Adrenal gland (tissue), 12 donors: ENCODE results near the gene PDIA4. TPM values are rescaled to one million over a fixed set of nuclear protein-coding genes. Genes with fewer than 3 reads are reported as not detected.

Experiments used
- DNase-seq, 7 donors: peaks; one replicate each; pipeline ENCODE4 v3.0.0-alpha.2; 2019 to 2020
- H3K27ac ChIP-seq, 5 donors: fragments of 200-600 bp; sonication (generic) in 4 of 5; 1 replicate in 3 of 5; 2 replicates in 2 of 5; pipeline versions ENCODE4 v1.5.1 to v1.8.0; 2016 to 2020; ENCODE audit warnings: mild to moderate bottlenecking in 1 of 5
- H3K27me3 ChIP-seq: fragments of 200-600 bp; 2 replicates; pipeline ENCODE4 v1.8.0; 2021
- H3K36me3 ChIP-seq, 2 donors: fragments of 200-600 bp; replicated peaks in 1 of 2; 1 replicate in 1 of 2; 2 replicates in 1 of 2; pipeline versions ENCODE4 v1.5.1 to v1.8.0; 2018 to 2022
- H3K4me1 ChIP-seq, 2 donors: fragments of 200-600 bp; replicated peaks in 1 of 2; 1 replicate in 1 of 2; 2 replicates in 1 of 2; pipeline versions ENCODE4 v1.5.1 to v1.8.0; 2018 to 2021
- H3K4me3 ChIP-seq, 4 donors: fragments of 200-600 bp; sonication (generic) in 3 of 4; one replicate each; pipeline ENCODE4 v1.5.1; 2016 to 2018
- H3K9me3 ChIP-seq, 3 donors: fragments of 200-600 bp; sonication (generic) in 1 of 3; replicated peaks in 1 of 3; 1 replicate in 2 of 3; 2 replicates in 1 of 3; pipeline versions ENCODE4 v1.5.1 to v1.8.0; 2016 to 2021
- POLR2A ChIP-seq, 2 donors: fragments of 450-650 bp; IDR thresholded peaks; one replicate each; pipeline ENCODE4 v1.6.1; 2017; ENCODE audit warnings: antibody characterized with exemption in 2 of 2, mild to moderate bottlenecking in 2 of 2, moderate library complexity in 1 of 2
- WGBS, 4 donors: extraction: QIAGEN DNeasy Blood & Tissue Kit in 2 of 4; methylation state at CpG; one replicate each; pipeline versions ENCODE4 v1.1.5 to v1.1.7; 2013 to 2017; 5-methylcytosine and 5-hydroxymethylcytosine counted together
- intact Hi-C, 2 donors: fragments of 100-400 bp; cut with DNase I; formaldehyde crosslinking; loops; one replicate each; pipeline versions ENCODE4 v1.14.1 to v1.15.0; 2022 to 2023
- polyA plus RNA-seq, 3 donors: library from polyadenylated mRNA; stranded (reverse); fragments of 200-250 nt in 2 of 3; fragments of 350-450 nt in 1 of 3; fragmentation: Illumina TruSeq in 1 of 3; extraction: RNeasy Lipid Tissue Mini Kit (QIAGEN cat#74804) in 1 of 3; gene quantifications; one replicate each; pipeline ENCODE4 v1.2.3, GENCODE V29; 2013 to 2014
- total RNA-seq, 9 donors: library from RNA; depleted of rRNA in 4 of 9; stranded (reverse); fragments of >200 nt in 4 of 9; fragments of 120-200 nt in 1 of 9; fragmentation: NEBNext Ultra II Directional in 1 of 9; extraction: Animal tissue kit (Norgen Biotek cat#: 25700) in 1 of 9; gene quantifications; one replicate each; pipeline versions ENCODE4 v1.1.0 to v1.2.4, GENCODE V29; 2013 to 2023
- TF ChIP-seq, protein P1 (sequence below), 6 experiments: fragments of 450-650 bp in 4 of 6; fragments of 200-600 bp in 2 of 6; sonication (generic) in 1 of 6; IDR thresholded peaks; 1 replicate in 5 of 6; 2 replicates in 1 of 6; pipeline versions ENCODE4 v1.5.1 to v1.8.0; 2016 to 2021; ENCODE audit warnings: antibody characterized with exemption in 6 of 6, mild to moderate bottlenecking in 2 of 6, moderate library complexity in 1 of 6
- donor health status: healthy with polysubstance abuse.
- donor health status: Bipolar disorder and iron deficiency.
- donor health status: DM: yes; HTN: yes; CAD: no.
- donor health status: DM: no; HTN: no; CAD: no.
- donor health status: DM: no; HTN: no; CAD: no.
- donor health status: DM: yes; HTN: yes; CAD: no.

The PDIA4 gene
- total and polyA plus RNA-seq, 12 donors, result 19.9 to 123 (median 69.7) TPM

DNA sequence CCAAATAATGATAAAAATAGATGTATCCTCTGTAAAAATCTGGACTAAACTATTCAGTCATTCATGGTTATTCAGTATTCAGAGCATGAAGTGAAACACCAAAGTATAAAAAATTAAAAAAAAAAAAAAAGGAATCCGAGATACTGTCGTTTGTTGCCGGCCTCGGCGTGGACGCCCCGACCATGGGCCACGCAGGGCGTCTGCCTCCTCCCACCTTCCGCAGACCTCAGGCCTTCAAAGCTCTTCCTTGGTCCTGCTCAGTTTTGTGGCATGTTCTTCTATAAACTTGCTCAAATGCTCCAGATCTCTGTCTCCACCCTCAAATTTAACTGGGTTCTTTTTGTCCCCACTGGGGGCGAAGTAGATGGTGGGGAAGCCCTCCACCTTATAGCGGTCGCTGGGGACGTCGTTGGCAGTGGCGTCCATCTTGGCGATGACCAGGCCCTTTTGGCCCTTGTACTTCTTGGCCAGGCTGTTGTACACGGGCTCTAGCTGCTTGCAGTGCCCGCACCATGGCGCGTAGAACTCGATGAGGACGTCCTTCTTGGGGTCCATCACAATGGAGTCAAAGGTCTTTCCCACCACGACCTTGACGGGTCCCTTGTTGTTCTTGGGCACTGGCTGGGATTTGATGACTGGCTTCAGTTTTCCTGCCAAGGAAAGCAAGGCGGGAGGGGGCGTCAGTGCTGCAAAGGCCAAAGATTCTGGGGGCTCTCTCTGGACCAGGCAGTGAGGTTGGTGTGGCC, 24.6 kb downstream of the PDIA4 start:
- peaks cover 0 to 52% of the 10 kb centered on the region in 2 donors for H3K36me3 ChIP-seq
- 89 to 92% (median 92%) methylated on average over 26 to 27 of the region's 27 CpGs for WGBS, 4 donors

GRCh38 chr7:149003018-149003417, 25.3 kb downstream of the PDIA4 start:
- TF ChIP-seq, protein P1, sequence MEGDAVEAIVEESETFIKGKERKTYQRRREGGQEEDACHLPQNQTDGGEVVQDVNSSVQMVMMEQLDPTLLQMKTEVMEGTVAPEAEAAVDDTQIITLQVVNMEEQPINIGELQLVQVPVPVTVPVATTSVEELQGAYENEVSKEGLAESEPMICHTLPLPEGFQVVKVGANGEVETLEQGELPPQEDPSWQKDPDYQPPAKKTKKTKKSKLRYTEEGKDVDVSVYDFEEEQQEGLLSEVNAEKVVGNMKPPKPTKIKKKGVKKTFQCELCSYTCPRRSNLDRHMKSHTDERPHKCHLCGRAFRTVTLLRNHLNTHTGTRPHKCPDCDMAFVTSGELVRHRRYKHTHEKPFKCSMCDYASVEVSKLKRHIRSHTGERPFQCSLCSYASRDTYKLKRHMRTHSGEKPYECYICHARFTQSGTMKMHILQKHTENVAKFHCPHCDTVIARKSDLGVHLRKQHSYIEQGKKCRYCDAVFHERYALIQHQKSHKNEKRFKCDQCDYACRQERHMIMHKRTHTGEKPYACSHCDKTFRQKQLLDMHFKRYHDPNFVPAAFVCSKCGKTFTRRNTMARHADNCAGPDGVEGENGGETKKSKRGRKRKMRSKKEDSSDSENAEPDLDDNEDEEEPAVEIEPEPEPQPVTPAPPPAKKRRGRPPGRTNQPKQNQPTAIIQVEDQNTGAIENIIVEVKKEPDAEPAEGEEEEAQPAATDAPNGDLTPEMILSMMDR (IDR thresholded peaks at IDR 0.05), result no peak
- TF ChIP-seq POLR2A (IDR thresholded peaks at IDR 0.05), result no peak
- Histone ChIP-seq H3K27me3 (no peaks in the 10 kb centered on the region), H3K27ac (no peak overlapping the region), H3K36me3 (peaks cover 0 to 45% of the 10 kb centered on the region in 2 donors), H3K4me3 (no peak overlapping the region), H3K4me1 (no peaks in the 10 kb centered on the region), H3K9me3 (no peaks in the 10 kb centered on the region)
- intact Hi-C loops, result loop anchor here (10.0 kb wide), 2 partner anchors 62 to 92 kb away; partner anchors contain the start of gene ZNF786 (in 1 of the 2)
- DNase-seq, result no peak
- 80 to 86% (median 84%) methylated on average over 9 to 11 of the region's 11 CpGs for WGBS, 4 donors

More for the DNA sequence above, 24.6 kb downstream of the PDIA4 start:
- TF ChIP-seq, protein P1 (IDR thresholded peaks at IDR 0.05), result no peak
- TF ChIP-seq POLR2A (IDR thresholded peaks at IDR 0.05), result no peak
- no peak overlapping the region for H3K27ac ChIP-seq
- H3K9me3 ChIP-seq, result no peaks in the 10 kb centered on the region
- H3K4me1 ChIP-seq, result no peaks in the 10 kb centered on the region
- DNase-seq, result no peak
- intact Hi-C loops, result loop anchor here (2.0 to 10.0 kb wide), 3 partner anchors 61 to 91 kb away; partner anchors contain the start of gene ZNF786 (in 1 of the 2)
- H3K4me3 ChIP-seq, result no peak overlapping the region
- H3K27me3 ChIP-seq, result no peaks in the 10 kb centered on the region

GRCh38 chr7:149002604-149003003, 25.7 kb downstream of the PDIA4 start:
- no peak for DNase-seq

GRCh38 chr7:149001427-149002068, 26.8 kb downstream of the PDIA4 start:
- H3K4me3 ChIP-seq, result no peak overlapping the region
- no peaks in the 10 kb centered on the region for H3K9me3 ChIP-seq
- no peaks in the 10 kb centered on the region for H3K27me3 ChIP-seq
- no peak for DNase-seq
- intact Hi-C loops, result loop anchor here (10.0 kb wide), 2 partner anchors 63 to 93 kb away; partner anchors contain the start of gene ZNF786 (in 1 of the 2)
- H3K4me1 ChIP-seq, result no peaks in the 10 kb centered on the region
- H3K36me3 ChIP-seq, result peaks cover 0 to 32% of the 10 kb centered on the region in 2 donors
- 79 to 86% (median 83%) methylated on average over 8 to 11 of the region's 11 CpGs for WGBS, 4 donors
- no peak overlapping the region for H3K27ac ChIP-seq
- TF ChIP-seq POLR2A (IDR thresholded peaks at IDR 0.05), result no peak
- TF ChIP-seq, protein P1 (IDR thresholded peaks at IDR 0.05), result no peak

More at GRCh38 chr7:149002604-149003003, 25.7 kb downstream of the PDIA4 start:
- Histone ChIP-seq H3K27ac (no peak overlapping the region), H3K36me3 (peaks cover 0 to 41% of the 10 kb centered on the region in 2 donors), H3K27me3 (no peaks in the 10 kb centered on the region), H3K4me1 (no peaks in the 10 kb centered on the region), H3K4me3 (no peak overlapping the region), H3K9me3 (no peaks in the 10 kb centered on the region)
- WGBS, 4 donors, result 95 to 99% (median 97%) methylated on average over 10 to 13 of the region's 13 CpGs
- no peak for TF ChIP-seq POLR2A (IDR thresholded peaks at IDR 0.05)
- TF ChIP-seq, protein P1 (IDR thresholded peaks at IDR 0.05), result no peak
- intact Hi-C loops, result loop anchor here (10.0 kb wide), 2 partner anchors 62 to 92 kb away; partner anchors contain the start of gene ZNF786 (in 1 of the 2)
